HG03521 (cell line): ENCODE measurements around the gene RAB5IF.
"Not testable (repeated sequence)": the region's sequence is repeated elsewhere in the genome, so short reads cannot be mapped to it uniquely, and the experiment has no call there.

Source experiments
- ATAC-seq: cut with Tn5 transposase; IDR thresholded peaks from one replicate; pipeline ENCODE4 v1.9.1; 2021; ENCODE audit warnings: mild to moderate bottlenecking, moderate library complexity; ENCODE audit not compliant: unreplicated experiment

The RAB5IF gene

DNA sequence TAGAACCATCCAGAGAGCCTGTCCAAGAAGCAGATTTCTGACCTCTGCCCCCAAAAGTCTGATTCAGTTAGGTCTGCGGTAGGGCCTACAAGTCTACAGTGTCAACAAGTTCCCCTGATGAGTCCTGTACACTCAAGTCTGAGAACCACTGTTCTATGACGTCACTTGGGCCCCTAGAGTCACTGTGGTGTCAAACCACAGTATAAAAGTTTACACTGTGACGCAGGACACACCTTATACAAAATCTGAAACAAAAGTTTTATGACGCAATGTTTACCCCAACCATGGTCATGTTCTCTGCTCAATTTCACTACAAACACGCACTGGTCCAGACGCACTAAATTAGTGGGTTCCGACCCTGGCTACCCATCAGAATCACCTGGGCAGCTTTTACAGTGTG, 22.5 kb downstream of the RAB5IF start:
- ATAC-seq, result no peak

GRCh38 chr20:36629719-36630681, 24.4 kb downstream of the RAB5IF start:
- no peak for ATAC-seq

DNA sequence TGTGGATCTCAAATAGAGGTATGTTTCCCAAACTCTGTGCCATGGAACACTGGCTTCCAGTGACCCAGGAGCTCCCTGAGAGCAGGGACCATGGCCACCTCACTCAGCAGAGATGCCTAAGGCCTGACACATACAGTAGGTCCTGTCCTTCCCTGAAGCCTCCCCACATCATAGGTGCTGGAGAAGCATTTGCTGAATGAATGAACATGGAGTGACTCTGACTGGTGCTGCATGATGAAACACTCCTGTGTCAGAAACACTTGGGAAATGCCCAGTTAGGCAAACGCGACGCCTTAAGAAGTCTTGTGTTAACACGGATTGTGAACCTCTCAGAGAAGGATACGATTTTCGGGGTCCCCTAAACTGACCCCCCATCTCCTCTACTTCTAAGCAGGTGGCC, 26.1 kb downstream of the RAB5IF start:
- ATAC-seq, result no peak

DNA sequence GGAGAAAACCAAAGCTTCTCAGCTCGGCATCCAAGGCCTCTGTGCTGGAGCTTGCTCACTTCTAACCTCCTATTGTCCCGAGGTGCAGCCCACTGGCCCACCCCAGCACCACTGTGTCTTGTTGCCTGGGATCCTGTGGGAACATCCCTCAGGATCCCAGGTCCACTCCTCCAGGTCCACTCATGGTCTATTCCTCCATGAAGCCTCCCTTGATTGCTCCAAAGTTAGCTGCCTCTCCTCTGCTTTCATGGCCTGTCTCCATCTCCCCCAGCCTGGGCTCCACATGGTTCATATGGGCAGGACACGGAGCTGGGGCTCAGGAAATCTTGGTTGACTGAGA, 26.5 kb downstream of the RAB5IF start:
- no peak for ATAC-seq

GRCh38 chr20:36632487-36633284, 27.1 kb downstream of the RAB5IF start:
- no peak for ATAC-seq

- ATAC-seq, result no peak
Measured at GRCh38 chr20:36633285-36633772, 27.8 kb downstream of the RAB5IF start.

DNA sequence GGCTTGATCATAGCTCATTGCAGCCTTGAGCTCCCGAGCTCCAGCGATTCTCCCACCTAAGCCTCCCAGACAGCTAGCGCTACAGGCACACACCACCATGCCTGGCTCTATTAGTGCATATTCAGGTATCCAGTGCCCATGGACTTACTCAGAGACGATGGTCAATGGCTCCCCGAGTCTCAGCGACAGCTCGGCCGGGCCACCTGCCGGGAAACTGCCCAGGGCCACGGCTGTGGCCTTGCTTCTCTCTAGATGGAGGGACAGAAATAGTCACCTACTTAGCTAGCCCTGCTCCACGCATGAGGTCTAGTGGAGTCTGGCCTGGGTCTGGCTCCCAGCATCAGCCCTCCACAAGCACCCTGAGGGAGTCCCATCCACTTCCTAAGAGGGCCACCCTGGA, 28.8 kb downstream of the RAB5IF start:
- no peak for ATAC-seq

- not testable (repeated sequence) for ATAC-seq
Measured at GRCh38 chr20:36638876-36639400, 33.4 kb downstream of the RAB5IF start.

GRCh38 chr20:36641506-36641843, 35.9 kb downstream of the RAB5IF start:
- ATAC-seq, result no peak

- no peak for ATAC-seq
Measured at GRCh38 chr20:36642136-36642535, 36.6 kb downstream of the RAB5IF start.

DNA sequence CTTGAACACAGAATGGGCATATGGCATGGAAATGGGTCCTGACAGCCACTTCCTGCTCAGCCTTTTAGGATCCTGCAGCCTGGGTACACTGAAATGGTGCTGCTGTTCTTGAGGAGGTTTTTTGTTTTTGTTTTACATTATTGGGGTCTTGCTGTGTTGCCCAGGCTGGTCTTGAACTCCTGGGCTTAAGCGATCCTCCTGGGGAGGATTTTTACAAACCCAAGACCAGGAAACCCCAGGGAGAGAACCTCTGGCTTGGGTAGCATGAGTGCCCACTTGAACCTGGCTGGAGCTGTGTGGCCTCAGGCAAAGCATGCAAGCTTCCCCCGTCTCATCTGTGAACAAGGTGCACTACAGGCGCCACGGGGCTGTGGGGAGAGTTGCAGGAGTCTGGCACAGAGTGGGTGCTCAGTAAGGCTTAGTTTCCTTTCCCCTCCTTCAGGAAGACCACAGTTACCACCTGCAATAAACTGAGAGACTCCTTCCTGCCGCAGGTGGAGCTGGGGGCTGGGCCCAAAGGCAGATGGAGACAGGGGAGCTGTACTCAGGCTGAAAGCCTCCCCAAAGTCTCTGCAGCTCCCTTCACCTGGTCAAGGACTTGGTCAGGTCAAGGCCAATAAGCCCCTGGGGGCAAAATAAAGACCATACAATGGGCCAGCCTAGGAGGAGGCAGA, 38.6 kb downstream of the RAB5IF start:
- no peak for ATAC-seq

GRCh38 chr20:36644706-36645095, 39.1 kb downstream of the RAB5IF start:
- ATAC-seq, result no peak

DNA sequence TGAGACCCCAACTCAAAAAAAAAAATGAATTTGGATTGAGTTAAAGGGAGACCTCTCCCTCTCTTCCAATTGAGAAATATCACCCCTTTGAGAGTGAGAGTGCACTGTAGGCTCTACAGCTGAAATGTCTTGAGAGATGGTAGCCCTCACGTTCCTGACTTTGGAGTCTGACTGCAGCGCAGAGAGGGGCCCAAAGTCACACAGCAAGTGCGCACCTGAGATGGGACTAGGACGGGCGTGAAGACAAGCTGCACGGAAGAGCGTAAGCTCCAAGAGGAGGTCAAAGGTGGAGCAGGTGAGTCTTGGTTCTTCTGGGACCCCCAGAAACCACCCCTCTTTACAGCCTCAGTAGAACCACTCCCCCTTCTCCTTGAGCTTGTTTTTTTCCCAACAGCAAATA, 39.8 kb downstream of the RAB5IF start:
- ATAC-seq, result no peak

DNA sequence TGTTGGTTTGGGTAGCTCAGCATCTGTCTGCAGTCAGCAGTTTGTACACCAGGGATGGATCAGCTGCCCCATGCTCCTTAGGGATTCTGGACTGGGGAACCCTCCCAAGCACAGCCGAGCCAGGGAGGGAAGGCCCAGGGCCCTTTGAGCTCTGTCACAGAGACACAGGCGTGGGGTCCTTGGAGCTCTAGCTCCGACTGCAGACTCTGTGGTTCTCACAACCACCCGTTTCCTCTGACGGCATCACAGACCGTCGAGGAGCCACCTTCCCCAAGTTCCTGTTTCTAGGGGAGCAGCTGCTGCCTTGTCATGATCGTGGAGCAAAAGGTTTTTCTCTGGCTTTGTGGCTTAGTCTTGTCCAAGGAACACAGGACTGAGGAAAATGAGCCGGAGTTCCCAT, 40.4 kb downstream of the RAB5IF start, which contains the start of gene SLA2:
TSS of gene SLA2 (minus strand) at position 199 of the 400 bp plus-strand sequence. CDS start 4,861 bp downstream, outside the sequence.
- no peak for ATAC-seq

GRCh38 chr20:36646678-36647077, 41.1 kb downstream of the RAB5IF start:
- no peak for ATAC-seq

GRCh38 chr20:36647196-36648121, 41.9 kb downstream of the RAB5IF start:
- no peak for ATAC-seq

GRCh38 chr20:36653456-36653855, 47.9 kb downstream of the RAB5IF start:
- no peak for ATAC-seq

DNA sequence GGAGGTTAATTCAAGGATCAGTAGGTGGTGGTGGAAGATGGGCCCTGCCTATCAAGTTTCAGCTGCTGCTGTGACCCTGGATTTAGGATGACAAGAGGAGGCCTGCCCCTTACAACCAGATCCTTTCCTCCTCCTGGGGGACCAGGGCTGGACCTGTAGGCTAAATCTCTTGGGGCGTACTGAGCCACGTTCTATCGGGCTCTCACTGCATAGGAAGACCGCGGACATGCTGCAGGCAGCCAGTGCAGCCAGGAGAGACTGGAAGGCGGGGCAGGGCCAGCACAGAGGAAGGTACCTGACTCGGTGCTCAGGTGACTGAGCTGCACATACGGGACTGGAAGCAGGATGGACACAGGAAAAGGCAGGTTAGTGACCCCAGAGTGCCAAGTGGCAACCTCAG, 48.9 kb downstream of the RAB5IF start:
- ATAC-seq, result no peak

- ATAC-seq, result no peak
Measured at GRCh38 chr20:36655004-36655403, 49.4 kb downstream of the RAB5IF start.

- no peak for ATAC-seq
Measured at GRCh38 chr20:36656733-36657132, 51.2 kb downstream of the RAB5IF start.
